ENCODE data around the gene SEMA3F.

SEMA3F gene

DNA sequence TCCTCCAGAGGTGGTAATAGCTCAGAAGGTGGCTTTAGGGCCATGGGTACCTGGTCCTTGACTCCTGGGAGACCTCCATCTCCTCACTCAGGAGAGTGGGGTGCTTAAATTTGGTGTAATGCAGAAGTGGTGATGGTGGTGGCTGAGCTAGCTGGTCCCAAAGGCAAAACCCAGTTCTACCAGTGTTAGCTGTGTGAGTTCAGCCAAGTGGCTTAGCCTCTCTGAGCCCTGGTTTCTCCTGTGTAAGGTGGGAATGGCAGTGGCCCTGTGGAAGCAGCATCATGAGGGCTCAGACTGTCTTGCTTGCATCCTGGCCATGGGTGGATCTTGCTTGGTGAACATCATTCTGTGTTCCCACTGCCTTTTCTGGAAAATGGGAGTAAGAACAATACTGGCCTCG lies 9.4 kb downstream of the SEMA3F start:
- H3K36me3 ChIP-seq (ENCODE audit: control insufficient read depth, low read length): no peaks in the 10 kb centered on the region
- peaks cover 9% of the 10 kb centered on the region; the same call in 1 of the 2 replicates for H3K27me3 ChIP-seq (ENCODE audit: control insufficient read depth, low read length)
- H3K4me2 ChIP-seq (ENCODE audit: low read length): no peak overlapping the region
- TF ChIP-seq, protein P1, sequence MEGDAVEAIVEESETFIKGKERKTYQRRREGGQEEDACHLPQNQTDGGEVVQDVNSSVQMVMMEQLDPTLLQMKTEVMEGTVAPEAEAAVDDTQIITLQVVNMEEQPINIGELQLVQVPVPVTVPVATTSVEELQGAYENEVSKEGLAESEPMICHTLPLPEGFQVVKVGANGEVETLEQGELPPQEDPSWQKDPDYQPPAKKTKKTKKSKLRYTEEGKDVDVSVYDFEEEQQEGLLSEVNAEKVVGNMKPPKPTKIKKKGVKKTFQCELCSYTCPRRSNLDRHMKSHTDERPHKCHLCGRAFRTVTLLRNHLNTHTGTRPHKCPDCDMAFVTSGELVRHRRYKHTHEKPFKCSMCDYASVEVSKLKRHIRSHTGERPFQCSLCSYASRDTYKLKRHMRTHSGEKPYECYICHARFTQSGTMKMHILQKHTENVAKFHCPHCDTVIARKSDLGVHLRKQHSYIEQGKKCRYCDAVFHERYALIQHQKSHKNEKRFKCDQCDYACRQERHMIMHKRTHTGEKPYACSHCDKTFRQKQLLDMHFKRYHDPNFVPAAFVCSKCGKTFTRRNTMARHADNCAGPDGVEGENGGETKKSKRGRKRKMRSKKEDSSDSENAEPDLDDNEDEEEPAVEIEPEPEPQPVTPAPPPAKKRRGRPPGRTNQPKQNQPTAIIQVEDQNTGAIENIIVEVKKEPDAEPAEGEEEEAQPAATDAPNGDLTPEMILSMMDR (IDR thresholded peaks at IDR 0.05; ENCODE audit: low read depth, low read length, poor library complexity, severe bottlenecking): no peak
- TF ChIP-seq EZH2phosphoT487 (IDR thresholded peaks at IDR 0.05; ENCODE audit: borderline replicate concordance, low read length): no peak
- no peaks in the 10 kb centered on the region for H3K9me3 ChIP-seq (ENCODE audit: control insufficient read depth, insufficient read depth, low read length)
- H3K27ac ChIP-seq (ENCODE audit: low read depth, low read length): no peak overlapping the region
- H3K4me1 ChIP-seq (ENCODE audit: control insufficient read depth, low read length): no peaks in the 10 kb centered on the region
- H3K9me2 ChIP-seq (replicated peaks; ENCODE audit: control insufficient read depth, low read length): no peaks in the 10 kb centered on the region
- no peaks in the 10 kb centered on the region for H3K79me2 ChIP-seq (ENCODE audit: control insufficient read depth, low read length)
- no peaks in the 10 kb centered on the region for H3F3A ChIP-seq (ENCODE audit: control insufficient read depth, insufficient read depth)
- no peaks in the 10 kb centered on the region for H4K20me1 ChIP-seq (ENCODE audit: control insufficient read depth, insufficient read depth, low read depth, low read length)
- no peak overlapping the region for H3K4me3 ChIP-seq (ENCODE audit: low read length)

GRCh38 chr3:50164984-50165909 lies 10.1 kb downstream of the SEMA3F start:
- Histone ChIP-seq H3K79me2 (ENCODE audit: control insufficient read depth, low read length) (no peaks in the 10 kb centered on the region), H3K4me1 (ENCODE audit: control insufficient read depth, low read length) (no peaks in the 10 kb centered on the region), H3F3A (ENCODE audit: control insufficient read depth, insufficient read depth) (no peaks in the 10 kb centered on the region), H3K27me3 (ENCODE audit: control insufficient read depth, low read length) (peaks cover 9% of the 10 kb centered on the region; the same call in 1 of the 2 replicates), H3K4me2 (ENCODE audit: low read length) (no peak overlapping the region), H3K4me3 (ENCODE audit: low read length) (no peak overlapping the region), H3K27ac (ENCODE audit: low read depth, low read length) (no peak overlapping the region), H3K9me2 (replicated peaks; ENCODE audit: control insufficient read depth, low read length) (no peaks in the 10 kb centered on the region), H3K36me3 (ENCODE audit: control insufficient read depth, low read length) (no peaks in the 10 kb centered on the region), H4K20me1 (ENCODE audit: control insufficient read depth, insufficient read depth, low read depth, low read length) (no peaks in the 10 kb centered on the region), H3K9me3 (ENCODE audit: control insufficient read depth, insufficient read depth, low read length) (no peaks in the 10 kb centered on the region)
- TF ChIP-seq EZH2phosphoT487 (IDR thresholded peaks at IDR 0.05; ENCODE audit: borderline replicate concordance, low read length): no peak
- TF ChIP-seq, protein P1 (IDR thresholded peaks at IDR 0.05; ENCODE audit: low read depth, low read length, poor library complexity, severe bottlenecking): no peak

DNA sequence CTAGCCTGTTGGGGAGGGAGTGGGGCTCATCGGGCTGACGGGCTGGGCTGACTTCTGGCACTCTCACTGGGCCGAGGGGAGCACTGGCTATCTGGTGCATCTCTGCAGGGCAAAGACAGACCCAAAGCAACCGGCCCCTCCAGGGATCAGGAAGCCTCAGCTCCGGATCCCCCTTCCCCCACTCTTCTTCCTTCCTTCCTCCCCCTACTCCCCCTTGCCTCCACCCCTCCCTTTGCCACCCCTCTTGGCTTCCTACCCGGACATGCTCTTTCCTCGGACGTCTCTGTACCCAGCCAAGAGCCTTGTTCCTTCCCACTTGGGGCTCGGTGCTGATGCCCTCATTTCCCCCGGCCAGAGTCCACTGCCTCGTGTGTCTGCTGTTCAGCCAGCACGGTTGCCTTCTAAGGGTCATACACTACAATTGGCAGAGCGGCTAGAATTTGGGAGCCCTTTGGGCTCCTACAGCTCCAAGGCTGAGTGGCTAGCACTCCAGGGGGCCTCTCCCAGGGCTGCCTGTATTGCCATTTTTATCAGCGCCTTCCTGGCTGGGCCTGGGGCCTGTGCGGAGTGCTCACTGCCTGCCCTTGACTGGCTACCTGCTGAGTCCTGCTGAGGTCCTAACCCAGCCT lies 10.9 kb downstream of the SEMA3F start:
- no peak overlapping the region for H3K4me2 ChIP-seq (ENCODE audit: low read length)
- H3K79me2 ChIP-seq (ENCODE audit: control insufficient read depth, low read length): no peaks in the 10 kb centered on the region
- no peaks in the 10 kb centered on the region for H3K4me1 ChIP-seq (ENCODE audit: control insufficient read depth, low read length)
- peaks cover 9% of the 10 kb centered on the region; the same call in 1 of the 2 replicates for H3K27me3 ChIP-seq (ENCODE audit: control insufficient read depth, low read length)
- H3F3A ChIP-seq (ENCODE audit: control insufficient read depth, insufficient read depth): no peaks in the 10 kb centered on the region
- H3K36me3 ChIP-seq (ENCODE audit: control insufficient read depth, low read length): no peaks in the 10 kb centered on the region
- no peak for TF ChIP-seq EZH2phosphoT487 (IDR thresholded peaks at IDR 0.05; ENCODE audit: borderline replicate concordance, low read length)
- TF ChIP-seq, protein P1 (IDR thresholded peaks at IDR 0.05; ENCODE audit: low read depth, low read length, poor library complexity, severe bottlenecking): no peak
- H3K27ac ChIP-seq (ENCODE audit: low read depth, low read length): no peak overlapping the region
- no peaks in the 10 kb centered on the region for H3K9me3 ChIP-seq (ENCODE audit: control insufficient read depth, insufficient read depth, low read length)
- no peak overlapping the region for H3K4me3 ChIP-seq (ENCODE audit: low read length)
- no peaks in the 10 kb centered on the region for H4K20me1 ChIP-seq (ENCODE audit: control insufficient read depth, insufficient read depth, low read depth, low read length)
- no peaks in the 10 kb centered on the region for H3K9me2 ChIP-seq (replicated peaks; ENCODE audit: control insufficient read depth, low read length)
